Type B pancreatic cell (in vitro differentiated cells): ENCODE data around the gene LSM12. TPM values are rescaled to one million over a fixed set of nuclear protein-coding genes. Genes with fewer than 3 reads are reported as not detected.

Source experiments
- DNase-seq: peaks from one replicate; pipeline ENCODE4 v3.0.0; 2021; ENCODE audit warnings: mixed read lengths; ENCODE audit not compliant: unreplicated experiment; ENCODE audit errors: extremely low spot score
- H3K27ac Mint-ChIP-seq: 2 replicates; pipeline ENCODE4 v1.8.0; 2021; ENCODE audit warnings: mild to moderate bottlenecking, mixed read lengths
- H3K27me3 Mint-ChIP-seq: 2 replicates; pipeline ENCODE4 v1.8.0; 2021; ENCODE audit warnings: mixed read lengths
- H3K36me3 Mint-ChIP-seq: 2 replicates; pipeline ENCODE4 v1.8.0; 2021; ENCODE audit warnings: mixed read lengths
- H3K4me1 Mint-ChIP-seq: one replicate; pipeline ENCODE4 v1.8.0; 2021; ENCODE audit warnings: mixed read lengths; ENCODE audit not compliant: unreplicated experiment
- H3K4me3 Mint-ChIP-seq: 2 replicates; pipeline ENCODE4 v1.8.0; 2021; ENCODE audit warnings: mild to moderate bottlenecking, mixed read lengths
- H3K9me3 Mint-ChIP-seq: 2 replicates; pipeline ENCODE4 v1.8.0; 2021; ENCODE audit warnings: mixed read lengths
- long read RNA-seq: library from polyadenylated mRNA; unstranded; transcript quantifications from one replicate; pipeline ENCODE4 v2.0.0, GENCODE V29; 2020
- total RNA-seq: library from RNA; stranded (reverse); gene quantifications from 2 replicates; pipeline ENCODE4 v1.2.1, GENCODE V29; 2021; ENCODE audit warnings: low replicate concordance
- TF ChIP-seq, protein P1 (sequence below): fragments of 200-600 bp; sonication (generic); conservative IDR thresholded peaks from 2 replicates; pipeline ENCODE4 v1.5.0; 2021; ENCODE audit warnings: antibody characterized with exemption, mild to moderate bottlenecking

Gene LSM12
- total RNA-seq = 44.8 and 50.6 TPM in 2 replicates
- long read RNA-seq, transcript LSM12-201 (5 exons, 2,308 nt) = major isoform, 41 of 88 reads
- long read RNA-seq, partial matches to known transcripts = 3 of 88 reads
- long read RNA-seq, other reads (novel, unspliced or antisense) = 44 of 88 reads

DNA sequence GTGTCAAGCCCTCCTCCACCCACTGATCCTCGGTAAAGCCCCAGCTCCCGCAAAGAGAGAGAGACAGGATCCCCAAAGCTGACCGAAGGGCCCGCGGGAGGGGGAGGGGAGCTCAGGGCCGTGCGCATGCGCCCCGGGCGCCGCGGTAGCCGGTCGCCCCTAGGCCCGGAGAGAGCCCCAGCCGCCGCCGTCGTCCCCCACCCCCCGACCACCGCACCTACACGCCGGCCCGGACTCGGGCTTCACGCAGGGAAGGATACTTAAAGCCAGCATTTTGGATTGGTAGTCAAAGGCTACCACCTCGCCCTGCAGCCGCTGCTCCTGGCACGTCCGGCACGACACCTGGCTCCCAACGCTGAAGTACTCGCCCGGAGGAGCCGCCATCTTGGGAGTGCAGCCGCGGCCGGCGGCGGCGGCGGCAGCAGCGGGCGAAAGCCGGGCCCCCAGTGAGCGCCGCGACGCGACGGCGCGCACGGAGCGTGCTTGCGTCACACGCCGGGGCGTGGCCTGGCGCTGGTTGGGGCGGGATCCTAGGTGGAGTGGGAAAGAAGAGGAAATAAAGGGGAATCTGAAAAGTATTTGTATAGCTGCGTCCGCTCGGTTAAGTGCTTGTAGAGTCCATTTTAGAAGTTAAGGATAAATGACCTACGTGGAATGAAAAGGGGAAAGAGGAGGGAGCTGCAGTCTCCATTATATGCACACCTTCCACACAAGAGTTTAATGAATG is at the start of gene LSM12:
LSM12 (minus strand) TSS at position 468 of the 727 bp plus-strand sequence; CDS start at position 384, 84 bp downstream.
- Mint-ChIP-seq H3K36me3 (peaks cover 21% of the 10 kb centered on the region), H3K9me3 (no peaks in the 10 kb centered on the region), H3K27ac (peak within 1 kb of the TSS; percentile 97)

GRCh38 chr17:44115585-44116415 is 49.3 kb upstream of the LSM12 start:
- Mint-ChIP-seq H3K9me3 (no peaks in the 10 kb centered on the region), H3K36me3 (peaks cover 5% of the 10 kb centered on the region), H3K27ac (no peak overlapping the region), H3K27me3 (no peaks in the 10 kb centered on the region), H3K4me1 (peaks cover 14% of the 10 kb centered on the region), H3K4me3 (no peak overlapping the region)
- no peak for DNase-seq
- TF ChIP-seq, protein P1, sequence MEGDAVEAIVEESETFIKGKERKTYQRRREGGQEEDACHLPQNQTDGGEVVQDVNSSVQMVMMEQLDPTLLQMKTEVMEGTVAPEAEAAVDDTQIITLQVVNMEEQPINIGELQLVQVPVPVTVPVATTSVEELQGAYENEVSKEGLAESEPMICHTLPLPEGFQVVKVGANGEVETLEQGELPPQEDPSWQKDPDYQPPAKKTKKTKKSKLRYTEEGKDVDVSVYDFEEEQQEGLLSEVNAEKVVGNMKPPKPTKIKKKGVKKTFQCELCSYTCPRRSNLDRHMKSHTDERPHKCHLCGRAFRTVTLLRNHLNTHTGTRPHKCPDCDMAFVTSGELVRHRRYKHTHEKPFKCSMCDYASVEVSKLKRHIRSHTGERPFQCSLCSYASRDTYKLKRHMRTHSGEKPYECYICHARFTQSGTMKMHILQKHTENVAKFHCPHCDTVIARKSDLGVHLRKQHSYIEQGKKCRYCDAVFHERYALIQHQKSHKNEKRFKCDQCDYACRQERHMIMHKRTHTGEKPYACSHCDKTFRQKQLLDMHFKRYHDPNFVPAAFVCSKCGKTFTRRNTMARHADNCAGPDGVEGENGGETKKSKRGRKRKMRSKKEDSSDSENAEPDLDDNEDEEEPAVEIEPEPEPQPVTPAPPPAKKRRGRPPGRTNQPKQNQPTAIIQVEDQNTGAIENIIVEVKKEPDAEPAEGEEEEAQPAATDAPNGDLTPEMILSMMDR = peak; percentile 85

More for the DNA sequence above, at the start of gene LSM12:
- H3K27me3 Mint-ChIP-seq = no peaks in the 10 kb centered on the region
- peak; percentile 97 for DNase-seq
- TF ChIP-seq, protein P1 = no peak
- peak within 1 kb of the TSS; percentile 98 for H3K4me3 Mint-ChIP-seq
- peaks cover 19% of the 10 kb centered on the region for H3K4me1 Mint-ChIP-seq

DNA sequence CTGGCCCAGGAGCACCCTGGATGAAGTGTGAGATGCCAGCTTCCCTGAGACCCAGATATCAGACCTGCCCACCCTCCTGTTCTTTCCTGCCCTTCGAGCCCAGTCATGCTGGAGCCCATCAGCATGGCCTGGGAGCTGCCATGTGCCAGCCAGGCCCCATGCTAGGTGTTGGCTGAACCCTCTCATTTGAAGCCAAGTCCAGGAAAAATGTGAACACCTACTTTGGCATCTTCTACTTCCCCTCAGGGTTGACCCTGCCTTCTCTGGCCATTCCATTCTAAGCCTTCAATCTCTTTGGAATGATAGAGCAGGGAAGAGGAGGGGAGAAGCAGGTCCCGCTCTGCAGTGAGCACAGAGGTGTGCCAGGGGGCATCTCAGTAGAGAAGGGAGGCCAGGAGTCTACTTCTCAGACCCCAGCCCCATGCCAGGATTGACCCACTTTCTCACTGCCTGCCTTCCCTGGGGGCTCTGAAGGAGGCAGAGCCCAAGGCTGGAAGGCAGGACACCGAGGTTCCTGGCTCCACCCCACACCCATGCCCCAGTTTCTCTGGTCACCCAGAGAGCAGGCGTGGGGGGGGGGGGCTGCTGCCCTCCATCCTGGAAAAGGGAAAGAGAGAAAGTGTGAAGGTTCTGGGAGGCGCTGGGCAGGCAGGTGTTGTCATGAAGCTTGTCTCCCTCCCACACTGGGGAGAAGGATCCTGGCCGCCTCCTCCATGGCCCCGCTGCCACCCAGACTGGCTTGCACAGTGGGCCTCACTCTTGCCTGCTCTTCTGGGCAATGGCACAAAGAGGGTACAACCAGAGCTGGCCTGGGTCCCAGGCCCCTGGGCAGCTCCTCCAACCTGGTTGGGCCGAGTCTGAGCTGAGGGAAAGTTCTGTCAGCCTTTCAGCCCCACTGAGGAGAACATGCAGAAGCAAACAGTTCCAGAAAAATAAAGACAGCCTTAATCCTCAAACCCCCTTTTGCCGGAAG is 47.7 kb upstream of the LSM12 start:
- peaks cover 5% of the 10 kb centered on the region for H3K36me3 Mint-ChIP-seq
- H3K9me3 Mint-ChIP-seq = no peaks in the 10 kb centered on the region
- TF ChIP-seq, protein P1 = no peak
- no peaks in the 10 kb centered on the region for H3K27me3 Mint-ChIP-seq
- DNase-seq = no peak
- H3K4me1 Mint-ChIP-seq = peaks cover 14% of the 10 kb centered on the region
- peak overlapping the region; percentile 66 for H3K27ac Mint-ChIP-seq
- H3K4me3 Mint-ChIP-seq = no peak overlapping the region

- no peak for DNase-seq
- peak overlapping the region; percentile 26 for H3K4me3 Mint-ChIP-seq
- no peaks in the 10 kb centered on the region for H3K36me3 Mint-ChIP-seq
- peak overlapping the region; percentile 66 for H3K27ac Mint-ChIP-seq
- no peaks in the 10 kb centered on the region for H3K9me3 Mint-ChIP-seq
- no peaks in the 10 kb centered on the region for H3K27me3 Mint-ChIP-seq
- TF ChIP-seq, protein P1 = no peak
- H3K4me1 Mint-ChIP-seq = peaks cover 13% of the 10 kb centered on the region
Observed at GRCh38 chr17:44113382-44113781, 46.9 kb upstream of the LSM12 start.
